Keratinocyte (primary cell): Measurements from ENCODE around the gene SLC1A4. TPM values are rescaled to one million over a fixed set of nuclear protein-coding genes. Genes with fewer than 3 reads are reported as not detected.

ENCODE experiments used
- DNase-seq: peaks from one replicate; pipeline ENCODE4 v3.0.0-alpha.2; 2011; ENCODE audit warnings: low read depth, missing footprints, low spot score
- FAIRE-seq: peaks from 2 replicates; lab custom pipeline; 2011; peaks lifted over from hg19 to GRCh38; lab: Jason Lieb, UNC
- H2AFZ ChIP-seq: 2 replicates; pipeline ENCODE4 v1.6.0; 2012; ENCODE audit warnings: low read length, control low read depth, inconsistent platforms; ENCODE audit not compliant: control insufficient read depth
- H3K27ac ChIP-seq: 2 replicates; pipeline ENCODE4 v1.5.1; 2011; ENCODE audit warnings: low read length; ENCODE audit not compliant: control insufficient read depth, insufficient read depth
- H3K27me3 ChIP-seq: 3 replicates; pipeline ENCODE4 v1.6.0; 2011; ENCODE audit warnings: low read length; ENCODE audit not compliant: control insufficient read depth, insufficient read depth; ENCODE audit errors: extremely low read depth
- H3K36me3 ChIP-seq, 2 experiments: 2 replicates in 1 of 2; 3 replicates in 1 of 2; pipeline ENCODE4 v1.5.1; 2011; ENCODE audit warnings: low read length in 2 of 2, mild to moderate bottlenecking in 1 of 2; ENCODE audit not compliant: control insufficient read depth in 2 of 2, insufficient read depth in 2 of 2; ENCODE audit errors: extremely low read depth in 1 of 2
- H3K4me1 ChIP-seq: 3 replicates; pipeline ENCODE4 v1.5.1; 2011; ENCODE audit warnings: low read length; ENCODE audit not compliant: control insufficient read depth, insufficient read depth; ENCODE audit errors: extremely low read depth
- H3K4me2 ChIP-seq: 3 replicates; pipeline ENCODE4 v1.6.0; 2011; ENCODE audit warnings: low read depth, low read length; ENCODE audit not compliant: control insufficient read depth, insufficient read depth; ENCODE audit errors: extremely low read depth
- H3K4me3 ChIP-seq, 3 experiments: fragments of 200-600 bp in 1 of 3; sonication (generic) in 1 of 3; 2 replicates in 2 of 3; 3 replicates in 1 of 3; pipeline ENCODE4 v1.5.1; 2011 to 2016; ENCODE audit warnings: low read length in 3 of 3, mild to moderate bottlenecking in 3 of 3, control low read depth in 2 of 3, inconsistent platforms in 1 of 3, low read depth in 1 of 3, mixed read lengths in 1 of 3, mixed run types in 1 of 3, moderate library complexity in 1 of 3; ENCODE audit not compliant: control insufficient read depth in 2 of 3, insufficient read depth in 2 of 3; ENCODE audit errors: extremely low read depth in 1 of 3
- H3K79me2 ChIP-seq: 2 replicates; pipeline ENCODE4 v1.6.0; 2012; ENCODE audit warnings: low read length; ENCODE audit not compliant: control insufficient read depth, insufficient read depth
- H3K9ac ChIP-seq: 3 replicates; pipeline ENCODE4 v1.6.0; 2011; ENCODE audit warnings: low read length; ENCODE audit not compliant: control insufficient read depth, insufficient read depth; ENCODE audit errors: extremely low read depth
- H3K9me1 ChIP-seq: 3 replicates; pipeline ENCODE4 v1.6.0; 2011; ENCODE audit warnings: low read length; ENCODE audit not compliant: control insufficient read depth, insufficient read depth; ENCODE audit errors: extremely low read depth
- H3K9me3 ChIP-seq: 2 replicates; pipeline ENCODE4 v1.5.1; 2012; ENCODE audit warnings: low read depth, low read length; ENCODE audit not compliant: control insufficient read depth
- H4K20me1 ChIP-seq: 3 replicates; pipeline ENCODE4 v1.6.0; 2011; ENCODE audit warnings: low read length; ENCODE audit not compliant: control insufficient read depth, insufficient read depth; ENCODE audit errors: extremely low read depth
- CTCF ChIP-seq, 3 experiments: IDR thresholded peaks in 1 of 3; conservative IDR thresholded peaks in 1 of 3; optimal IDR thresholded peaks in 1 of 3; 2 replicates in 2 of 3; 3 replicates in 1 of 3; pipeline versions ENCODE3 to v1.5.1; 2011; ENCODE audit warnings: low read length in 3 of 3, mild to moderate bottlenecking in 3 of 3, moderate library complexity in 2 of 3, control low read depth in 1 of 3, inconsistent platforms in 1 of 3; ENCODE audit not compliant: insufficient read depth in 2 of 3; ENCODE audit errors: extremely low read depth in 1 of 3
- EZH2 ChIP-seq: IDR thresholded peaks from one replicate; pipeline ENCODE4 v1.6.1; 2012; ENCODE audit warnings: inconsistent platforms, mild to moderate bottlenecking, low read length, moderate library complexity
- dilution Hi-C: fragments of 300-500 bp; cut with MboI; formaldehyde crosslinking; loops from one replicate; pipeline ENCODE4 v1.7.0; 2020; ENCODE audit warnings: low sequenced_read_pairs; ENCODE audit not compliant: extremely low pct_ligation_motif_present
- polyA plus RNA-seq, 5 experiments: library from polyadenylated mRNA; depleted of rRNA in 3 of 5; stranded (reverse) in 3 of 5; stranded (forward) in 1 of 5; unstranded in 1 of 5; fragments of >200 nt; gene quantifications; 1 replicate in 1 of 5; 2 replicates in 3 of 5; 3 replicates in 1 of 5; pipeline versions ENCODE4 v1.2.1 to v1.2.3, GENCODE V29; 2011 to 2012; ENCODE audit warnings: missing spikeins in 2 of 5, low read depth in 1 of 5, low replicate concordance in 1 of 5

Gene SLC1A4
- polyA plus RNA-seq, 1 donor (not counting 4 experiments of a cell fraction or from before 2014, with no cell fraction given) = 8.2 TPM

GRCh38 chr2:65037178-65037577 is 48.0 kb downstream of the SLC1A4 start:
- Histone ChIP-seq H3K4me2 (peak overlapping the region; percentile 22), H3K4me3 (no peak overlapping the region), H3K9ac (no peak overlapping the region), H4K20me1 (no peaks in the 10 kb centered on the region), H3K27ac (no peak overlapping the region), H3K27me3 (no peaks in the 10 kb centered on the region), H3K9me1 (no peaks in the 10 kb centered on the region), H2AFZ (peak overlapping the region; percentile 39), H3K36me3 (no peaks in the 10 kb centered on the region), H3K4me1 (peaks cover 11% of the 10 kb centered on the region), H3K9me3 (peaks cover 2% of the 10 kb centered on the region), H3K79me2 (no peaks in the 10 kb centered on the region)
- dilution Hi-C loops = loop anchor here (25.0 kb wide), 1 partner anchor 125 kb away; no protein-coding TSS in a partner anchor
- no peak for FAIRE-seq
- TF ChIP-seq EZH2 (no peak), CTCF (optimal IDR thresholded peaks at IDR 0.05 in 1 of 3, IDR thresholded peaks at IDR 0.05 in 1 of 3, conservative IDR thresholded peaks at IDR 0.05 in 1 of 3; ENCODE audit: extremely low read depth in 1 of 3, insufficient read depth in 2 of 3, low read length in 3 of 3) (no peak)
- DNase-seq = no peak

- H3K27me3 ChIP-seq = no peaks in the 10 kb centered on the region
- dilution Hi-C loops = loop anchor here (25.0 kb wide), 1 partner anchor 127 kb away; no protein-coding TSS in a partner anchor
- FAIRE-seq = no peak
- no peak overlapping the region for H2AFZ ChIP-seq
- peaks cover 11% of the 10 kb centered on the region for H3K4me1 ChIP-seq
- no peaks in the 10 kb centered on the region for H3K9me1 ChIP-seq
- DNase-seq = no peak
- H4K20me1 ChIP-seq = no peaks in the 10 kb centered on the region
- H3K36me3 ChIP-seq = no peaks in the 10 kb centered on the region
- TF ChIP-seq EZH2 (no peak), CTCF (optimal IDR thresholded peaks at IDR 0.05 in 1 of 3, IDR thresholded peaks at IDR 0.05 in 1 of 3, conservative IDR thresholded peaks at IDR 0.05 in 1 of 3; ENCODE audit: extremely low read depth in 1 of 3, insufficient read depth in 2 of 3, low read length in 3 of 3) (no peak)
- peaks cover 2% of the 10 kb centered on the region for H3K9me3 ChIP-seq
- H3K79me2 ChIP-seq = no peaks in the 10 kb centered on the region
- H3K9ac ChIP-seq = no peak overlapping the region
- no peak overlapping the region for H3K4me3 ChIP-seq
- no peak overlapping the region for H3K4me2 ChIP-seq
- no peak overlapping the region for H3K27ac ChIP-seq
These were observed 50.4 kb downstream of the SLC1A4 start for GRCh38 chr2:65039640-65040039.
